ENCODE results near the gene OR4F15. TPM values are rescaled to one million over a fixed set of nuclear protein-coding genes. Genes with fewer than 3 reads are reported as not detected.

Gene OR4F15
- total RNA-seq, 6 experiments from 2014 or later = not detected

DNA sequence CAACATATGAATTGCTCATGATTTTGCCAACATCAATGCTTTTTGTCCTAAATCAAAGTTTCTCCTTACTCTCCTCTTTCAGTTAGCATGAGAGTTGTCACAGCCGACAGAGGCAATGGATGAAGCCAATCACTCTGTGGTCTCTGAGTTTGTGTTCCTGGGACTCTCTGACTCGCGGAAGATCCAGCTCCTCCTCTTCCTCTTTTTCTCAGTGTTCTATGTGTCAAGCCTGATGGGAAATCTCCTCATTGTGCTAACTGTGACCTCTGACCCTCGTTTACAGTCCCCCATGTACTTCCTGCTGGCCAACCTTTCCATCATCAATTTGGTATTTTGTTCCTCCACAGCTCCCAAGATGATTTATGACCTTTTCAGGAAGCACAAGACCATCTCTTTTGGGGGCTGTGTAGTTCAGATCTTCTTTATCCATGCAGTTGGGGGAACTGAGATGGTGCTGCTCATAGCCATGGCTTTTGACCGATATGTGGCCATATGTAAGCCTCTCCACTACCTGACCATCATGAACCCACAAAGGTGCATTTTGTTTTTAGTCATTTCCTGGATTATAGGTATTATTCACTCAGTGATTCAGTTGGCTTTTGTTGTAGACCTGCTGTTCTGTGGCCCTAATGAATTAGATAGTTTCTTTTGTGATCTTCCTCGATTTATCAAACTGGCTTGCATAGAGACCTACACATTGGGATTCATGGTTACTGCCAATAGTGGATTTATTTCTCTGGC is 6.2 kb upstream of the OR4F15 start:
- 31% methylated on average over 4 of the region's 6 CpGs for whole genome bisulfite sequencing (ENCODE audit: insufficient coverage, low coverage, low lambda C conversion rate, missing lambda C conversion rate)
- ATAC-seq (no peak), DNase-seq (no peak)
- Histone ChIP-seq H3K27me3 (no peaks in the 10 kb centered on the region), H3K4me1 (no peaks in the 10 kb centered on the region), H3K9me3 (no peaks in the 10 kb centered on the region), H3K4me3 (no peak overlapping the region), H3K36me3 (no peaks in the 10 kb centered on the region), H3K27ac (no peak overlapping the region)
- no peak for TF ChIP-seq POLR2A (IDR thresholded peaks at IDR 0.05)
- TF ChIP-seq, protein P1, sequence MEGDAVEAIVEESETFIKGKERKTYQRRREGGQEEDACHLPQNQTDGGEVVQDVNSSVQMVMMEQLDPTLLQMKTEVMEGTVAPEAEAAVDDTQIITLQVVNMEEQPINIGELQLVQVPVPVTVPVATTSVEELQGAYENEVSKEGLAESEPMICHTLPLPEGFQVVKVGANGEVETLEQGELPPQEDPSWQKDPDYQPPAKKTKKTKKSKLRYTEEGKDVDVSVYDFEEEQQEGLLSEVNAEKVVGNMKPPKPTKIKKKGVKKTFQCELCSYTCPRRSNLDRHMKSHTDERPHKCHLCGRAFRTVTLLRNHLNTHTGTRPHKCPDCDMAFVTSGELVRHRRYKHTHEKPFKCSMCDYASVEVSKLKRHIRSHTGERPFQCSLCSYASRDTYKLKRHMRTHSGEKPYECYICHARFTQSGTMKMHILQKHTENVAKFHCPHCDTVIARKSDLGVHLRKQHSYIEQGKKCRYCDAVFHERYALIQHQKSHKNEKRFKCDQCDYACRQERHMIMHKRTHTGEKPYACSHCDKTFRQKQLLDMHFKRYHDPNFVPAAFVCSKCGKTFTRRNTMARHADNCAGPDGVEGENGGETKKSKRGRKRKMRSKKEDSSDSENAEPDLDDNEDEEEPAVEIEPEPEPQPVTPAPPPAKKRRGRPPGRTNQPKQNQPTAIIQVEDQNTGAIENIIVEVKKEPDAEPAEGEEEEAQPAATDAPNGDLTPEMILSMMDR (IDR thresholded peaks at IDR 0.05) = no peak
- intact Hi-C loops (cut with DNase I) = no loop called here

DNA sequence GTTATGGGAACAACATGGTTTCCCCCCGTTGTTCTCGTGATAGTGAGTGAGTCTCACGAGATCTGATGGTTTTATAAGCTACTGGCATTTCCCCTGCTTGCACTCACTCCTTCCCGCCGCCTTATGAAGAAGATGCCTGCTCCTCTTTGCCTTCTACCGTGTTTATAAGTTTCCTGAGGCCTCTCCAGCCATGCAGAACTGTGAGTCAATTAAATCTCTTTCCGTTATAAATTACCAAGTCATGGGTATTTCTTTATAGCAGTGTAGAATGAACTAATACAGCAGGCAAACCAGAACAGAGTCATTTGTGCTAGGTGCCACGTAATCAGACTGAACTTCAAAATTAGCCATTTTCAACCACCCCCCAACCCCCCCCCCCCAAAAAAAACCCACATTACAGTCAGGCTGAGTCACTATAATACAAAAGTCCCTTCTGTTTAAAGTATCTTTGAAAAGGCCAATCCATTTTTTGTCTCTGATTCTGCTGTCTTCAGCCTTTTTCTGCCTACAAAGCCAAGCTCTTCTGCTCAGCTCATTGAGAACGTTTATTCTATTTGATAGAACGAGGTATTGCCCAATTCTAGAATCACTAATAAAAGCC is 4.6 kb upstream of the OR4F15 start:
- no peak for TF ChIP-seq POLR2A (IDR thresholded peaks at IDR 0.05)
- TF ChIP-seq, protein P1 (IDR thresholded peaks at IDR 0.05) = no peak

DNA sequence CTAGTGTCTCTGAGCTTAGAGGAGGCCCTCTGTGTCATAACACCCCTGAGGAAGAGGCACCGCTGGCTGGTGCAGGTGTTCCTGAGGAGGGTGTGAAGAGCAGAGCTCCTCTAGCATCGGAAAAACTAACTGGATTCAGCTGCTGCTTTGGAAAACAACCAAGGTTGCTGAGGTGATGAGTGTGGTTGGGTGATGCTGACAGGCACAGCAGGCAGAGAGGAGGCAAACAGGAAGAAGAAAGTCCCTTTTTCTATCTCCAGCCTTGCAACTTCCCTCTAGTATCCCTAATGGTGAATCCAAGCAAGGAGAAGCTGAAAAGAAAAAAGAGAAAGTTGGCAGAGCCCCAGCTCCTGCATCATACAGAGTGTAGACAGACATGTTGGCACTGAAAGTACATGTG is 3.8 kb upstream of the OR4F15 start:
- Histone ChIP-seq H3K9me3 (no peaks in the 10 kb centered on the region), H3K36me3 (no peaks in the 10 kb centered on the region), H3K4me3 (no peak overlapping the region), H3K27me3 (no peaks in the 10 kb centered on the region), H3K27ac (no peak overlapping the region), H3K4me1 (no peaks in the 10 kb centered on the region)
- ATAC-seq (no peak), DNase-seq (no peak)
- no peak for TF ChIP-seq POLR2A (IDR thresholded peaks at IDR 0.05)
- TF ChIP-seq, protein P1 (IDR thresholded peaks at IDR 0.05) = no peak
- intact Hi-C loops (cut with DNase I) = no loop called here
- 33% methylated on average over 1 of the region's 2 CpGs for WGBS (ENCODE audit: insufficient coverage, low coverage, low lambda C conversion rate, missing lambda C conversion rate)

More for the DNA sequence above, 4.6 kb upstream of the OR4F15 start:
- WGBS (ENCODE audit: insufficient coverage, low coverage, low lambda C conversion rate, missing lambda C conversion rate) = 36% methylated on average over 10 of the region's 10 CpGs
- no peak overlapping the region for H3K4me3 ChIP-seq
- no peaks in the 10 kb centered on the region for H3K36me3 ChIP-seq
- H3K4me1 ChIP-seq = no peaks in the 10 kb centered on the region
- H3K9me3 ChIP-seq = no peaks in the 10 kb centered on the region
- ATAC-seq (no peak), DNase-seq (no peak)
- intact Hi-C loops (cut with DNase I) = no loop called here
- H3K27me3 ChIP-seq = no peaks in the 10 kb centered on the region
- H3K27ac ChIP-seq = no peak overlapping the region

DNA sequence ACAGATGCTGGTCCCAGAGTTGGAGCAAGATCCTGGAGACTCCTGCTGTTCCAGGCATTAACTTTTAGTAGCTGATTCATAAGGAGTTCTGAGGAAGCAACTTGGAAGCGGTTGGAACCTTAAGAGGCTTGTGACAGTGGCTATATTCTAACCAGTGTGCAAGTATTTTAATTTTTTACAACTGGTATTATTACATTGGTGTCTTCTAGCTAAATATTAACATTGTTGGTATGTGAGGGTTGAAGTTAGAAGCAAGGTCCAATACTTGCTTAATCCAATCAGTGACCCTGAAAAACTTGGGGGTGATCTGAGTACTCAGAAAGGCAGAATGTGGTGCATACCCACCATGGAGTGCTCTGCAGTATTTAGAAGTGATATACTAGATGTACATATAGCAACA is 1.5 kb upstream of the OR4F15 start:
- Histone ChIP-seq H3K4me3 (no peak overlapping the region), H3K27me3 (no peaks in the 10 kb centered on the region), H3K27ac (no peak overlapping the region), H3K36me3 (no peaks in the 10 kb centered on the region), H3K9me3 (no peaks in the 10 kb centered on the region), H3K4me1 (no peaks in the 10 kb centered on the region)
- DNase-seq = no peak
- TF ChIP-seq, protein P1 (IDR thresholded peaks at IDR 0.05) = no peak
- TF ChIP-seq POLR2A (IDR thresholded peaks at IDR 0.05) = no peak
- intact Hi-C loops (cut with DNase I) = no loop called here
- ATAC-seq = no peak
- 56% methylated on average over 1 of the region's 1 CpG for WGBS (ENCODE audit: insufficient coverage, low coverage, low lambda C conversion rate, missing lambda C conversion rate)

Measured in right lobe of liver (tissue), 6 donors.